ENCODE data around the gene SCFD2. TPM values are rescaled to one million over a fixed set of nuclear protein-coding genes. Genes with fewer than 3 reads are reported as not detected.

SCFD2 gene
- polyA plus RNA-seq, 1 of the 3 experiments (the other 2 are of a cell fraction) = 14.1 TPM

DNA sequence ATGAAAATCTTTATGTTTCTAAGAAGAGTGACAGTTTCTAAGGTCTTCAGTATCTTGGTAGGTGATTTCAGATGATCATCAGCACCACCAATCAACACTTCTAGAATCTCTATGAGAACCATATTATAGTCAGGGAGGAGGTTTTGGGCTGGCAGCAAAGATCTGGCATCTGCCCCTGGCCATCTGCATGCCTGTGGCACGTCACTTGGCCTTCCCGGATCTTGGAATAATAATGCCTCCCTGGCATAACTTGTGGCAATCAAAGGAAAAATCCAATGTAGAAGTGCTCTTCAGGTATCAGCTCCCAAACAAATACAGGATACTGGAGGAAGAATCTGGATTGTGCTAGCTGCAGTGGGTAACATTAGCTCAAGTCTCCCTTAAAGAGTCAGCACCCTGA lies 446.4 kb downstream of the SCFD2 start:
- DNase-seq = no peak
- Histone ChIP-seq H3K9me2 (no peaks in the 10 kb centered on the region), H3K79me2 (ENCODE audit: insufficient read depth) (no peaks in the 10 kb centered on the region; the same call in 1 of the 2 replicates), H3K27ac (ENCODE audit: low read depth in 2 of 2, low read length in 1 of 2) (no peak overlapping the region), H2AFZ (ENCODE audit: low read depth) (no peak overlapping the region), H3K9ac (no peak overlapping the region), H3K36me3 (replicated peaks in 1 of 2; ENCODE audit: control insufficient read depth in 1 of 2, insufficient read depth in 2 of 2, low read length in 1 of 2) (no peaks in the 10 kb centered on the region), H3K9me3 (no peaks in the 10 kb centered on the region), H3F3A (replicated peaks; ENCODE audit: insufficient read depth) (no peaks in the 10 kb centered on the region), H3K4me3 (ENCODE audit: low read depth in 2 of 2, low read length in 1 of 2) (no peak overlapping the region), H3K27me3 (ENCODE audit: insufficient read depth) (no peaks in the 10 kb centered on the region), H3K4me2 (no peak overlapping the region), H4K20me1 (ENCODE audit: insufficient read depth) (no peaks in the 10 kb centered on the region), H3K4me1 (ENCODE audit: control insufficient read depth in 1 of 2, insufficient read depth in 2 of 2, low read depth in 1 of 2, low read length in 1 of 2) (peaks cover 0 to 7% of the 10 kb centered on the region in 2 experiments; a peak in 1 of 4 replicates)
- ChIA-PET POLR2A (no interaction called here), CTCF (no interaction called here)
- 100% methylated on average over 2 of the region's 2 CpGs for WGBS (ENCODE audit: low lambda C conversion rate)
- no peak for TF ChIP-seq EZH2phosphoT487 (IDR thresholded peaks at IDR 0.05; ENCODE audit: borderline replicate concordance, low read depth)
- TF ChIP-seq, protein P1, sequence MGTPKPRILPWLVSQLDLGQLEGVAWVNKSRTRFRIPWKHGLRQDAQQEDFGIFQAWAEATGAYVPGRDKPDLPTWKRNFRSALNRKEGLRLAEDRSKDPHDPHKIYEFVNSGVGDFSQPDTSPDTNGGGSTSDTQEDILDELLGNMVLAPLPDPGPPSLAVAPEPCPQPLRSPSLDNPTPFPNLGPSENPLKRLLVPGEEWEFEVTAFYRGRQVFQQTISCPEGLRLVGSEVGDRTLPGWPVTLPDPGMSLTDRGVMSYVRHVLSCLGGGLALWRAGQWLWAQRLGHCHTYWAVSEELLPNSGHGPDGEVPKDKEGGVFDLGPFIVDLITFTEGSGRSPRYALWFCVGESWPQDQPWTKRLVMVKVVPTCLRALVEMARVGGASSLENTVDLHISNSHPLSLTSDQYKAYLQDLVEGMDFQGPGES (IDR thresholded peaks at IDR 0.05; ENCODE audit: low read depth, low read length) = no peak
- no peak for TF ChIP-seq TEAD4 (IDR thresholded peaks at IDR 0.05; ENCODE audit: borderline replicate concordance, insufficient read depth)
- no peak for TF ChIP-seq GABPA (IDR thresholded peaks at IDR 0.05; ENCODE audit: low read depth)
- no peak for TF ChIP-seq SMC3 (IDR thresholded peaks at IDR 0.05; ENCODE audit: low read depth, low read length)
- no peak for TF ChIP-seq FOXJ3 (CRISPR knock-in tag; IDR thresholded peaks at IDR 0.05)
- TF ChIP-seq, protein P2, sequence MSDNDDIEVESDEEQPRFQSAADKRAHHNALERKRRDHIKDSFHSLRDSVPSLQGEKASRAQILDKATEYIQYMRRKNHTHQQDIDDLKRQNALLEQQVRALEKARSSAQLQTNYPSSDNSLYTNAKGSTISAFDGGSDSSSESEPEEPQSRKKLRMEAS (IDR thresholded peaks at IDR 0.05; ENCODE audit: low read depth) = no peak
- TF ChIP-seq, protein P3, sequence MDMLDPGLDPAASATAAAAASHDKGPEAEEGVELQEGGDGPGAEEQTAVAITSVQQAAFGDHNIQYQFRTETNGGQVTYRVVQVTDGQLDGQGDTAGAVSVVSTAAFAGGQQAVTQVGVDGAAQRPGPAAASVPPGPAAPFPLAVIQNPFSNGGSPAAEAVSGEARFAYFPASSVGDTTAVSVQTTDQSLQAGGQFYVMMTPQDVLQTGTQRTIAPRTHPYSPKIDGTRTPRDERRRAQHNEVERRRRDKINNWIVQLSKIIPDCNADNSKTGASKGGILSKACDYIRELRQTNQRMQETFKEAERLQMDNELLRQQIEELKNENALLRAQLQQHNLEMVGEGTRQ (IDR thresholded peaks at IDR 0.05; ENCODE audit: borderline replicate concordance, low read depth, low read length) = no peak
- TF ChIP-seq, protein P4, sequence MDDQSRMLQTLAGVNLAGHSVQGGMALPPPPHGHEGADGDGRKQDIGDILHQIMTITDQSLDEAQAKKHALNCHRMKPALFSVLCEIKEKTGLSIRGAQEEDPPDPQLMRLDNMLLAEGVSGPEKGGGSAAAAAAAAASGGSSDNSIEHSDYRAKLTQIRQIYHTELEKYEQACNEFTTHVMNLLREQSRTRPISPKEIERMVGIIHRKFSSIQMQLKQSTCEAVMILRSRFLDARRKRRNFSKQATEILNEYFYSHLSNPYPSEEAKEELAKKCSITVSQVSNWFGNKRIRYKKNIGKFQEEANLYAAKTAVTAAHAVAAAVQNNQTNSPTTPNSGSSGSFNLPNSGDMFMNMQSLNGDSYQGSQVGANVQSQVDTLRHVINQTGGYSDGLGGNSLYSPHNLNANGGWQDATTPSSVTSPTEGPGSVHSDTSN (IDR thresholded peaks at IDR 0.05) = no peak
- TF ChIP-seq, protein P5, sequence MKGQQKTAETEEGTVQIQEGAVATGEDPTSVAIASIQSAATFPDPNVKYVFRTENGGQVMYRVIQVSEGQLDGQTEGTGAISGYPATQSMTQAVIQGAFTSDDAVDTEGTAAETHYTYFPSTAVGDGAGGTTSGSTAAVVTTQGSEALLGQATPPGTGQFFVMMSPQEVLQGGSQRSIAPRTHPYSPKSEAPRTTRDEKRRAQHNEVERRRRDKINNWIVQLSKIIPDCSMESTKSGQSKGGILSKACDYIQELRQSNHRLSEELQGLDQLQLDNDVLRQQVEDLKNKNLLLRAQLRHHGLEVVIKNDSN (IDR thresholded peaks at IDR 0.05; ENCODE audit: borderline replicate concordance, low read depth) = no peak
- TF ChIP-seq, protein P6, sequence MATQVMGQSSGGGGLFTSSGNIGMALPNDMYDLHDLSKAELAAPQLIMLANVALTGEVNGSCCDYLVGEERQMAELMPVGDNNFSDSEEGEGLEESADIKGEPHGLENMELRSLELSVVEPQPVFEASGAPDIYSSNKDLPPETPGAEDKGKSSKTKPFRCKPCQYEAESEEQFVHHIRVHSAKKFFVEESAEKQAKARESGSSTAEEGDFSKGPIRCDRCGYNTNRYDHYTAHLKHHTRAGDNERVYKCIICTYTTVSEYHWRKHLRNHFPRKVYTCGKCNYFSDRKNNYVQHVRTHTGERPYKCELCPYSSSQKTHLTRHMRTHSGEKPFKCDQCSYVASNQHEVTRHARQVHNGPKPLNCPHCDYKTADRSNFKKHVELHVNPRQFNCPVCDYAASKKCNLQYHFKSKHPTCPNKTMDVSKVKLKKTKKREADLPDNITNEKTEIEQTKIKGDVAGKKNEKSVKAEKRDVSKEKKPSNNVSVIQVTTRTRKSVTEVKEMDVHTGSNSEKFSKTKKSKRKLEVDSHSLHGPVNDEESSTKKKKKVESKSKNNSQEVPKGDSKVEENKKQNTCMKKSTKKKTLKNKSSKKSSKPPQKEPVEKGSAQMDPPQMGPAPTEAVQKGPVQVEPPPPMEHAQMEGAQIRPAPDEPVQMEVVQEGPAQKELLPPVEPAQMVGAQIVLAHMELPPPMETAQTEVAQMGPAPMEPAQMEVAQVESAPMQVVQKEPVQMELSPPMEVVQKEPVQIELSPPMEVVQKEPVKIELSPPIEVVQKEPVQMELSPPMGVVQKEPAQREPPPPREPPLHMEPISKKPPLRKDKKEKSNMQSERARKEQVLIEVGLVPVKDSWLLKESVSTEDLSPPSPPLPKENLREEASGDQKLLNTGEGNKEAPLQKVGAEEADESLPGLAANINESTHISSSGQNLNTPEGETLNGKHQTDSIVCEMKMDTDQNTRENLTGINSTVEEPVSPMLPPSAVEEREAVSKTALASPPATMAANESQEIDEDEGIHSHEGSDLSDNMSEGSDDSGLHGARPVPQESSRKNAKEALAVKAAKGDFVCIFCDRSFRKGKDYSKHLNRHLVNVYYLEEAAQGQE (IDR thresholded peaks at IDR 0.05; ENCODE audit: low read depth, low read length) = no peak
- TF ChIP-seq JUND (IDR thresholded peaks at IDR 0.05) = no peak
- no peak for TF ChIP-seq GATA2 (CRISPR knock-in tag; IDR thresholded peaks at IDR 0.05)
